ENCODE data around the gene IP6K2. TPM values are rescaled to one million over a fixed set of nuclear protein-coding genes. Genes with fewer than 3 reads are reported as not detected.

The IP6K2 gene
- total and polyA plus RNA-seq, 2 of the 13 experiments (the other 11 are each of a cell fraction or from before 2014, with no cell fraction given) = 85.5 to 112 TPM

GRCh38 chr3:48685603-48686511 is 31.2 kb downstream of the IP6K2 start, which contains the start of gene NCKIPSD (continued):
- TF ChIP-seq RBFOX2 (IDR thresholded peaks at IDR 0.05; ENCODE audit: low read depth, low read length) (peak; percentile 93), PHB2 (IDR thresholded peaks at IDR 0.05; ENCODE audit: partially characterized antibody) (no peak), ZFY (CRISPR knock-in tag; IDR thresholded peaks at IDR 0.05) (peak; percentile 96), ZNF672 (CRISPR knock-in tag; IDR thresholded peaks at IDR 0.05) (no peak), ZFP36L1 (CRISPR knock-in tag; IDR thresholded peaks at IDR 0.05) (no peak), SMARCC2 (IDR thresholded peaks at IDR 0.05) (no peak), HDAC1 (CRISPR knock-in tag; IDR thresholded peaks at IDR 0.05) (peak; percentile 81; the same call in 1 of the 2 replicates), ZSCAN25 (CRISPR knock-in tag; IDR thresholded peaks at IDR 0.05) (peak; percentile 89; the same call in 1 of the 2 replicates), HMG20A (CRISPR knock-in tag; IDR thresholded peaks at IDR 0.05; ENCODE audit: borderline replicate concordance) (no peak), ZNF574 (CRISPR knock-in tag; IDR thresholded peaks at IDR 0.05) (peak; percentile 87), FOXK2 (IDR thresholded peaks at IDR 0.05) (no peak), ZNF83 (CRISPR knock-in tag; IDR thresholded peaks at IDR 0.05; ENCODE audit: borderline replicate concordance) (no peak), ZEB1 (IDR thresholded peaks at IDR 0.05; ENCODE audit: insufficient replicate concordance, low read depth) (peak; percentile 63), ZNF24 (IDR thresholded peaks at IDR 0.05) (no peak), PITX1 (CRISPR knock-in tag; IDR thresholded peaks at IDR 0.05) (no peak), REXO4 (CRISPR knock-in tag; IDR thresholded peaks at IDR 0.05; ENCODE audit: borderline replicate concordance) (no peak), MTERF4 (CRISPR knock-in tag; IDR thresholded peaks at IDR 0.05) (0 out of 2 replicates have a peak, but pooled peaks have one; percentile 86), ZNF577 (CRISPR knock-in tag; IDR thresholded peaks at IDR 0.05; ENCODE audit: borderline replicate concordance, low read depth) (0 out of 2 replicates have a peak, but pooled peaks have one; percentile 44), FOXC1 (CRISPR knock-in tag; IDR thresholded peaks at IDR 0.05; ENCODE audit: borderline replicate concordance) (no peak), CENPX (CRISPR knock-in tag; IDR thresholded peaks at IDR 0.05) (no peak), IRF2 (CRISPR knock-in tag; IDR thresholded peaks at IDR 0.05) (peak; percentile 52; the same call in 1 of the 2 replicates), ZNF33A (CRISPR knock-in tag; IDR thresholded peaks at IDR 0.05; ENCODE audit: borderline replicate concordance) (no peak), NPAS2 (CRISPR knock-in tag; IDR thresholded peaks at IDR 0.05; ENCODE audit: borderline replicate concordance) (no peak), CENPBD1 (CRISPR knock-in tag; IDR thresholded peaks at IDR 0.05; ENCODE audit: borderline replicate concordance, low read depth) (no peak), TARDBP (CRISPR knock-in tag; IDR thresholded peaks at IDR 0.05) (peak; percentile 83)
- TF ChIP-seq, protein P1, sequence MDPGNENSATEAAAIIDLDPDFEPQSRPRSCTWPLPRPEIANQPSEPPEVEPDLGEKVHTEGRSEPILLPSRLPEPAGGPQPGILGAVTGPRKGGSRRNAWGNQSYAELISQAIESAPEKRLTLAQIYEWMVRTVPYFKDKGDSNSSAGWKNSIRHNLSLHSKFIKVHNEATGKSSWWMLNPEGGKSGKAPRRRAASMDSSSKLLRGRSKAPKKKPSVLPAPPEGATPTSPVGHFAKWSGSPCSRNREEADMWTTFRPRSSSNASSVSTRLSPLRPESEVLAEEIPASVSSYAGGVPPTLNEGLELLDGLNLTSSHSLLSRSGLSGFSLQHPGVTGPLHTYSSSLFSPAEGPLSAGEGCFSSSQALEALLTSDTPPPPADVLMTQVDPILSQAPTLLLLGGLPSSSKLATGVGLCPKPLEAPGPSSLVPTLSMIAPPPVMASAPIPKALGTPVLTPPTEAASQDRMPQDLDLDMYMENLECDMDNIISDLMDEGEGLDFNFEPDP (CRISPR knock-in tag; conservative IDR thresholded peaks at IDR 0.05) = no peak

All from HepG2 (cell line).